Measurements from ENCODE around the gene AUTS2. TPM values are rescaled to one million over a fixed set of nuclear protein-coding genes. Genes with fewer than 3 reads are reported as not detected.

Gene AUTS2
- polyA plus RNA-seq, 1 donor from 2014 or later, result 97.3 TPM

- Histone ChIP-seq H3K27me3 (ENCODE audit: insufficient read depth, low read depth, low read length) (no peaks in the 10 kb centered on the region), H3K4me3 (ENCODE audit: low read length) (no peak overlapping the region), H3K27ac (ENCODE audit: low read length) (no peak overlapping the region), H4K20me1 (ENCODE audit: insufficient read depth) (no peaks in the 10 kb centered on the region), H3K9me2 (ENCODE audit: insufficient read depth, low read length) (no peaks in the 10 kb centered on the region), H2AFZ (ENCODE audit: low read depth, low read length) (no peak overlapping the region), H3K79me2 (replicated peaks; ENCODE audit: insufficient read depth, low read length) (peaks cover 64% of the 10 kb centered on the region), H3K36me3 (ENCODE audit: insufficient read depth, low read length) (no peaks in the 10 kb centered on the region), H3K9me3 (ENCODE audit: low read length) (no peaks in the 10 kb centered on the region), H3F3A (ENCODE audit: insufficient read depth, low read length, poor library complexity, severe bottlenecking) (peaks cover 12% of the 10 kb centered on the region), H3K4me2 (ENCODE audit: low read length) (no peak overlapping the region), H3K9ac (ENCODE audit: low read length) (no peak overlapping the region)
- no peak for TF ChIP-seq CTCF (IDR thresholded peaks at IDR 0.05; ENCODE audit: poor library complexity, severe bottlenecking)
- no peak for TF ChIP-seq EP300 (conservative IDR thresholded peaks at IDR 0.05; ENCODE audit: poor library complexity, severe bottlenecking)
- no peak for TF ChIP-seq MXI1 (conservative IDR thresholded peaks at IDR 0.05; ENCODE audit: poor library complexity, severe bottlenecking)
- no peak for TF ChIP-seq EZH2 (IDR thresholded peaks at IDR 0.05; ENCODE audit: borderline replicate concordance, insufficient read depth, low read length, poor library complexity, severe bottlenecking)
- TF ChIP-seq SMC3 (conservative IDR thresholded peaks at IDR 0.05; ENCODE audit: poor library complexity), result no peak
- no peak for TF ChIP-seq POLR2AphosphoS5 (IDR thresholded peaks at IDR 0.05)
- no peak for TF ChIP-seq TAF1 (IDR thresholded peaks at IDR 0.05; ENCODE audit: low read depth)
- no peak for TF ChIP-seq REST (IDR thresholded peaks at IDR 0.05; ENCODE audit: borderline replicate concordance)
- TF ChIP-seq RAD21 (conservative IDR thresholded peaks at IDR 0.05), result no peak
Measured at GRCh38 chr7:69840248-69840647, 242.0 kb downstream of the AUTS2 start.

- no peaks in the 10 kb centered on the region for H3K9me2 ChIP-seq (ENCODE audit: insufficient read depth, low read length)
- peaks cover 3% of the 10 kb centered on the region for H3F3A ChIP-seq (ENCODE audit: insufficient read depth, low read length, poor library complexity, severe bottlenecking)
- H4K20me1 ChIP-seq (ENCODE audit: insufficient read depth), result no peaks in the 10 kb centered on the region
- no peaks in the 10 kb centered on the region for H3K9me3 ChIP-seq (ENCODE audit: low read length)
- H3K4me2 ChIP-seq (ENCODE audit: low read length), result no peak overlapping the region
- peaks cover 73% of the 10 kb centered on the region for H3K79me2 ChIP-seq (replicated peaks; ENCODE audit: insufficient read depth, low read length)
- H3K27ac ChIP-seq (ENCODE audit: low read length), result no peak overlapping the region
- no peak overlapping the region for H3K4me3 ChIP-seq (ENCODE audit: low read length)
- H3K36me3 ChIP-seq (ENCODE audit: insufficient read depth, low read length), result no peaks in the 10 kb centered on the region
- H3K9ac ChIP-seq (ENCODE audit: low read length), result no peak overlapping the region
- no peak overlapping the region for H2AFZ ChIP-seq (ENCODE audit: low read depth, low read length)
- no peaks in the 10 kb centered on the region for H3K27me3 ChIP-seq (ENCODE audit: insufficient read depth, low read depth, low read length)
- TF ChIP-seq RAD21 (conservative IDR thresholded peaks at IDR 0.05) (no peak), REST (IDR thresholded peaks at IDR 0.05; ENCODE audit: borderline replicate concordance) (no peak), EP300 (conservative IDR thresholded peaks at IDR 0.05; ENCODE audit: poor library complexity, severe bottlenecking) (no peak), TAF1 (IDR thresholded peaks at IDR 0.05; ENCODE audit: low read depth) (no peak), POLR2AphosphoS5 (IDR thresholded peaks at IDR 0.05) (no peak), CTCF (IDR thresholded peaks at IDR 0.05; ENCODE audit: poor library complexity, severe bottlenecking) (no peak), SMC3 (conservative IDR thresholded peaks at IDR 0.05; ENCODE audit: poor library complexity) (no peak), EZH2 (IDR thresholded peaks at IDR 0.05; ENCODE audit: borderline replicate concordance, insufficient read depth, low read length, poor library complexity, severe bottlenecking) (no peak), MXI1 (conservative IDR thresholded peaks at IDR 0.05; ENCODE audit: poor library complexity, severe bottlenecking) (no peak)
Measured at GRCh38 chr7:69843653-69844052, 245.4 kb downstream of the AUTS2 start.
